Measurements from ENCODE around the gene EML1.

Gene EML1

GRCh38 chr14:99871771-99872170, 78.6 kb downstream of the EML1 start:
- DNase-seq (ENCODE audit: low read depth in 1 of 2, low spot score in 1 of 2): no peak
- Histone ChIP-seq H3K4me3 (replicated peaks; ENCODE audit: insufficient read depth, low read length) (no peak overlapping the region), H3K27ac (replicated peaks) (no peak overlapping the region), H3K27me3 (ENCODE audit: insufficient read depth, poor library complexity, severe bottlenecking) (peaks cover 16% of the 10 kb centered on the region)
- TF ChIP-seq GABPA (IDR thresholded peaks at IDR 0.05; ENCODE audit: low read depth) (no peak), REST (IDR thresholded peaks at IDR 0.05; ENCODE audit: insufficient replicate concordance, low read depth) (no peak), CTCF (IDR thresholded peaks at IDR 0.05; ENCODE audit: insufficient read depth, low read length) (no peak), POLR2AphosphoS5 (IDR thresholded peaks at IDR 0.05; ENCODE audit: low read depth) (no peak)

- Histone ChIP-seq H3K4me3 (replicated peaks; ENCODE audit: insufficient read depth, low read length) (no peak overlapping the region), H3K27me3 (ENCODE audit: insufficient read depth, poor library complexity, severe bottlenecking) (peaks cover 16% of the 10 kb centered on the region), H3K27ac (replicated peaks) (no peak overlapping the region)
- TF ChIP-seq SPI1 (IDR thresholded peaks at IDR 0.05; ENCODE audit: borderline replicate concordance, low read depth) (no peak), POLR2AphosphoS5 (IDR thresholded peaks at IDR 0.05; ENCODE audit: low read depth) (no peak), REST (IDR thresholded peaks at IDR 0.05; ENCODE audit: insufficient replicate concordance, low read depth) (no peak), GABPA (IDR thresholded peaks at IDR 0.05; ENCODE audit: low read depth) (no peak), CTCF (IDR thresholded peaks at IDR 0.05; ENCODE audit: insufficient read depth, low read length) (no peak)
- no peak for DNase-seq (ENCODE audit: low read depth in 1 of 2, low spot score in 1 of 2)
These were observed 79.7 kb downstream of the EML1 start for GRCh38 chr14:99872786-99873440.

GRCh38 chr14:99873653-99874052, 80.4 kb downstream of the EML1 start:
- no peak for DNase-seq (ENCODE audit: low read depth in 1 of 2, low spot score in 1 of 2)
- H3K27ac ChIP-seq (replicated peaks): no peak overlapping the region
- peaks cover 16% of the 10 kb centered on the region for H3K27me3 ChIP-seq (ENCODE audit: insufficient read depth, poor library complexity, severe bottlenecking)
- H3K4me3 ChIP-seq (replicated peaks; ENCODE audit: insufficient read depth, low read length): no peak overlapping the region
- TF ChIP-seq GABPA (IDR thresholded peaks at IDR 0.05; ENCODE audit: low read depth) (no peak), CTCF (IDR thresholded peaks at IDR 0.05; ENCODE audit: insufficient read depth, low read length) (no peak), POLR2AphosphoS5 (IDR thresholded peaks at IDR 0.05; ENCODE audit: low read depth) (no peak), REST (IDR thresholded peaks at IDR 0.05; ENCODE audit: insufficient replicate concordance, low read depth) (no peak), SPI1 (IDR thresholded peaks at IDR 0.05; ENCODE audit: borderline replicate concordance, low read depth) (no peak)
